Embryonic facial prominence (tissue), 1 donor: Measurements from ENCODE around the gene IL36A.

ENCODE experiments used
- DNase-seq: peaks from one replicate; pipeline ENCODE4 v3.0.0-alpha.2; 2016; ENCODE audit errors: extremely low spot score

The IL36A gene

GRCh38 chr2:113005030-113005509 is at the start of gene IL36A:
Gene IL36A, plus strand, starts transcription at chr2:113005459. Its CDS starts 413 bp downstream, at chr2:113005872.
- DNase-seq: no peak

GRCh38 chr2:112957511-112957910 is 47.7 kb upstream of the IL36A start:
- DNase-seq: no peak

- DNase-seq: no peak
Observed at GRCh38 chr2:112958428-112959108, 46.7 kb upstream of the IL36A start.

GRCh38 chr2:112959109-112959812 is 46.0 kb upstream of the IL36A start:
- no peak for DNase-seq

- DNase-seq: no peak
Observed at GRCh38 chr2:112960230-112960825, 44.9 kb upstream of the IL36A start.

- DNase-seq: no peak
Observed at GRCh38 chr2:112962308-112963175, 42.7 kb upstream of the IL36A start.

GRCh38 chr2:112967023-112967422 is 38.2 kb upstream of the IL36A start:
- DNase-seq: no peak

GRCh38 chr2:112972423-112973086 is 32.7 kb upstream of the IL36A start:
- DNase-seq: no peak

GRCh38 chr2:112973156-112973555 is 32.1 kb upstream of the IL36A start:
- DNase-seq: no peak

GRCh38 chr2:112977559-112978056 is 27.7 kb upstream of the IL36A start, which contains the start of gene IL36G:
Gene IL36G, plus strand, starts transcription at chr2:112978006. Its CDS starts 633 bp downstream, at chr2:112978639.
- DNase-seq: no peak

GRCh38 chr2:112979731-112980130 is 25.5 kb upstream of the IL36A start:
- no peak for DNase-seq

- no peak for DNase-seq
Observed at GRCh38 chr2:112980537-112980936, 24.7 kb upstream of the IL36A start.

- DNase-seq: no peak
Observed at GRCh38 chr2:112985090-112985489, 20.2 kb upstream of the IL36A start.

GRCh38 chr2:112989611-112990010 is 15.6 kb upstream of the IL36A start:
- no peak for DNase-seq

GRCh38 chr2:112993831-112994230 is 11.4 kb upstream of the IL36A start:
- no peak for DNase-seq

GRCh38 chr2:112994648-112995047 is 10.6 kb upstream of the IL36A start:
- DNase-seq: no peak

- DNase-seq: no peak
Observed at GRCh38 chr2:112995346-112995920, 9.8 kb upstream of the IL36A start.

- no peak for DNase-seq
Observed at GRCh38 chr2:112996635-112997034, 8.6 kb upstream of the IL36A start.

GRCh38 chr2:112997151-112997550 is 8.1 kb upstream of the IL36A start:
- DNase-seq: no peak

- DNase-seq: no peak
Observed at GRCh38 chr2:113000436-113000835, 4.8 kb upstream of the IL36A start.

- no peak for DNase-seq
Observed at GRCh38 chr2:113002677-113003076, 2.6 kb upstream of the IL36A start.
